Measurements from ENCODE around the gene SHB. TPM values are rescaled to one million over a fixed set of nuclear protein-coding genes. Genes with fewer than 3 reads are reported as not detected.
A peak's percentile ranks its signal among the peaks of the same experiment; 100 is the strongest.

The SHB gene
- total RNA-seq, 1 experiment from 2014 or later = 23.8 TPM

DNA sequence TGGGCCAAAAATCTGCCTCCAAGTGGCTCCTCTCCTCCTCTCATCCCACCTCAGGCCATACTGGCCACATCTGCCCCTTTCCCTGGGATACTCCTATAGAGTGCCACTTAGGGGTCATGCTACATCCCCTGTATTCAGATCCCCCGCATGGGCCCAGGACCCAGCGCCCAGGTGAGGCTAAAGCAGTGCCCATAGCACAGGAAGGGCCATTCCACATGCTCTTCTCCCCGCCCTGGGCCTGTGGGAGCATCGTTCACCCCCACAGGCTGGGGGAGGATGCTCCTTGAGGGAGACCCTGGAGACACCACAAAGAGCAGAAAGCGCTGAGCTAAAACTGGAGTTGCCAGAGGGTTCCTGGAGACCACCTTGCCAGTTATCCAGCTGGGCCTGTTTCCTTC lies 112.6 kb downstream of the SHB start:
- BruUV-seq (replicated peaks) = no TSS peak
- Histone ChIP-seq H3K9me2 (ENCODE audit: insufficient read depth) (no peaks in the 10 kb centered on the region), H2AFZ (no peak overlapping the region), H3K27ac (peak overlapping the region; percentile 76; the same call in 1 of the 2 replicates), H3K36me3 (ENCODE audit: low read depth) (peaks cover 8% of the 10 kb centered on the region; the same call in 1 of the 2 replicates), H3K4me3 (no peak overlapping the region), H3K9me3 (ENCODE audit: insufficient read depth, low read depth) (no peaks in the 10 kb centered on the region), H3K4me1 (replicated peaks; ENCODE audit: insufficient read depth) (peaks cover 29% of the 10 kb centered on the region), H3K27me3 (ENCODE audit: insufficient read depth, low read depth) (no peaks in the 10 kb centered on the region), H3F3A (ENCODE audit: insufficient read depth, low read depth) (peaks cover 30% of the 10 kb centered on the region), H3K4me2 (no peak overlapping the region), H3K79me2 (ENCODE audit: low read depth) (peaks cover 43% of the 10 kb centered on the region), H4K20me1 (ENCODE audit: insufficient read depth) (no peaks in the 10 kb centered on the region; the same call in 1 of the 2 replicates)
- intact Hi-C loops (cut with micrococcal nuclease; ENCODE audit: unreplicated experiment) = no loop called here
- DNase-seq = no peak
- no peak for TF ChIP-seq EZH2 (IDR thresholded peaks at IDR 0.05; ENCODE audit: low read depth)
- TF ChIP-seq CTCF (conservative IDR thresholded peaks at IDR 0.05) = no peak
- CTCF ChIA-PET = no interaction called here
- POLR2A ChIA-PET (ENCODE audit: unreplicated experiment) = interaction anchor here (0.6 kb wide), 1 partner anchor 330 kb away, joined by 7 read pairs; no protein-coding TSS in a partner anchor

DNA sequence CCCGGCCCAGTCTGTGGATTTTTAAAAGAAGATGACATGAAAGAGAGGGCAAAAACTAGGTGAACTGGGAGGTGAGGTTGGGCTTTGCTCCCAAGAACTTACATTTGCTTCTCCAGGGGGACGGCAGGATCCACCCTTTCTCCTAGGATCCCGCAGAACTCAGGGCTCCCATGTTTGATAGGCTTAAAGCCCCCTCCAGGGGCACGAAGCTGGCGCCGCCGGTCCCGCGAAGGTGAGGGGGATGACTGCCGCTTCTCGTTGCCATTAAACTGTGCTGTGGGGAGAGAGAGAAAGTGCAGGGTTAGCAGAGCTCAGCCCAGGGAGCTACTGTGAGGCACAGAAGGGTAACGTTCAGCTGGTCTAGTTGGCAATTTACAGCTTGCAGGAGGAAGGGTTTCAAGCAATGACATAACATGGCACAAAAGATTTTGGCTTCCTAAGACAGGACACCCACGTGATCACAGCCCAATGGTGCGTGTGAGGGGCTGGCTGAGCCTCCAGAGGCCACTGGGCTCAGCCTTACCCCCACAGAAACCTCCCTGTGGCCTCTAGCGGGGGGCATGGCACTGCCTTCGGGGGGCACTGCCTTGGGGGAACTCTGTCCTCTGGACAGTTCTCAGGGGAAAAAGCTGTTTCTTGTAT lies 113.1 kb downstream of the SHB start:
- TF ChIP-seq CTCF (conservative IDR thresholded peaks at IDR 0.05) (no peak), EZH2 (IDR thresholded peaks at IDR 0.05; ENCODE audit: low read depth) (no peak)
- H3K27me3 ChIP-seq (ENCODE audit: insufficient read depth, low read depth) = no peaks in the 10 kb centered on the region
- peaks cover 8% of the 10 kb centered on the region; the same call in 1 of the 2 replicates for H3K36me3 ChIP-seq (ENCODE audit: low read depth)
- H3K9me2 ChIP-seq (ENCODE audit: insufficient read depth) = no peaks in the 10 kb centered on the region
- peaks cover 43% of the 10 kb centered on the region for H3K79me2 ChIP-seq (ENCODE audit: low read depth)
- no peak for DNase-seq
- peaks cover 29% of the 10 kb centered on the region for H3K4me1 ChIP-seq (replicated peaks; ENCODE audit: insufficient read depth)
- intact Hi-C loops (cut with micrococcal nuclease; ENCODE audit: unreplicated experiment) = no loop called here
- POLR2A ChIA-PET (ENCODE audit: unreplicated experiment) = interaction anchor here (0.6 kb wide), 1 partner anchor 330 kb away, joined by 7 read pairs; no protein-coding TSS in a partner anchor
- CTCF ChIA-PET = no interaction called here
- H3K27ac ChIP-seq = peak overlapping the region; percentile 76
- peaks cover 30% of the 10 kb centered on the region for H3F3A ChIP-seq (ENCODE audit: insufficient read depth, low read depth)
- no peaks in the 10 kb centered on the region; the same call in 1 of the 2 replicates for H4K20me1 ChIP-seq (ENCODE audit: insufficient read depth)
- H3K4me2 ChIP-seq = no peak overlapping the region
- no TSS peak for BruUV-seq (replicated peaks)
- H2AFZ ChIP-seq = no peak overlapping the region
- H3K4me3 ChIP-seq = no peak overlapping the region
- H3K9me3 ChIP-seq (ENCODE audit: insufficient read depth, low read depth) = no peaks in the 10 kb centered on the region

DNA sequence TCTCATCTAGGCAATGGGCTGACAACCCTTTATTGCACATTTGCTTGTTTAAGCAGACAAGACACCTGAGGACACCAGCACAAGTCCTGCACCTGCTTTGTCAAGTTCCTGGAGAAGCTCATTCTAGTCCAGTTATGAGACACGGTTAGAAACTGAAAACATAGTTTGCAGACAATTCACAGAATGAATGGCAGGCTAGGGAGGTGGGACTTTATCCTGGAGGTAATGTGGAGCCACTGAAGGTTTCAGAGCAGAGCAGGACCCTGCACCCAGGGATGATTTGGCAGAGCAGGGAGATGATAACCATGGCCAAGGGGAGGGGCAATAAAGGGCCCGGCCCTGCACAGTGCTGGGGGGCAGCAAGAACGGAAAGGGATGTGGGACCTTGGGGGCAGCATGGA lies 114.4 kb downstream of the SHB start:
- BruUV-seq (replicated peaks) = no TSS peak

More for the DNA sequence above, 114.4 kb downstream of the SHB start:
- TF ChIP-seq EZH2 (IDR thresholded peaks at IDR 0.05; ENCODE audit: low read depth) (no peak), CTCF (conservative IDR thresholded peaks at IDR 0.05) (no peak)
- H3K27ac ChIP-seq = peak overlapping the region; percentile 76
- peaks cover 33% of the 10 kb centered on the region for H3K79me2 ChIP-seq (ENCODE audit: low read depth)
- no peak overlapping the region for H2AFZ ChIP-seq
- DNase-seq = no peak
- H3K9me3 ChIP-seq (ENCODE audit: insufficient read depth, low read depth) = no peaks in the 10 kb centered on the region
- H3K4me3 ChIP-seq = no peak overlapping the region
- CTCF ChIA-PET = no interaction called here
- H3K27me3 ChIP-seq (ENCODE audit: insufficient read depth, low read depth) = no peaks in the 10 kb centered on the region
- intact Hi-C loops (cut with micrococcal nuclease; ENCODE audit: unreplicated experiment) = loop anchor here (1.0 to 5.0 kb wide), 3 partner anchors 9 to 113 kb away; partner anchors contain the start of gene SHB
- H3F3A ChIP-seq (ENCODE audit: insufficient read depth, low read depth) = peaks cover 30% of the 10 kb centered on the region
- POLR2A ChIA-PET (ENCODE audit: unreplicated experiment) = no interaction called here
- no peaks in the 10 kb centered on the region; the same call in 1 of the 2 replicates for H4K20me1 ChIP-seq (ENCODE audit: insufficient read depth)
- H3K9me2 ChIP-seq (ENCODE audit: insufficient read depth) = no peaks in the 10 kb centered on the region
- H3K4me2 ChIP-seq = peak overlapping the region; percentile 51
- H3K36me3 ChIP-seq (ENCODE audit: low read depth) = peaks cover 8% of the 10 kb centered on the region; the same call in 1 of the 2 replicates
- H3K4me1 ChIP-seq (replicated peaks; ENCODE audit: insufficient read depth) = peaks cover 29% of the 10 kb centered on the region
